ENCODE results near the gene FCRL5. TPM values are rescaled to one million over a fixed set of nuclear protein-coding genes. Genes with fewer than 3 reads are reported as not detected.

FCRL5 gene
- total RNA-seq, 1 experiment from 2014 or later = not detected

- no peak for DNase-seq
- Mint-ChIP-seq H3K9me3 (ENCODE audit: low read depth, unreplicated experiment) (no peaks in the 10 kb centered on the region), H3K27ac (ENCODE audit: unreplicated experiment) (no peak overlapping the region), H3K4me1 (ENCODE audit: low read depth, unreplicated experiment) (no peaks in the 10 kb centered on the region), H3K4me3 (ENCODE audit: low read depth, unreplicated experiment) (no peak overlapping the region), H3K36me3 (ENCODE audit: insufficient read depth, unreplicated experiment) (no peaks in the 10 kb centered on the region), H3K27me3 (ENCODE audit: unreplicated experiment) (peaks cover 13% of the 10 kb centered on the region)
- intact Hi-C loops (cut with micrococcal nuclease; ENCODE audit: unreplicated experiment) = no loop called here
- CTCF ChIA-PET = interaction anchor here (1.1 kb wide), 1 partner anchor 18 kb away, joined by 3 read pairs; no protein-coding TSS in a partner anchor
- BruUV-seq (replicated peaks) = no TSS peak
- no peak for TF ChIP-seq CTCF (IDR thresholded peaks at IDR 0.05; ENCODE audit: unreplicated experiment)
Observed at GRCh38 chr1:157523774-157524493, 28.4 kb downstream of the FCRL5 start.

GRCh38 chr1:157521056-157521455 is 31.3 kb downstream of the FCRL5 start:
- Mint-ChIP-seq H3K27ac (ENCODE audit: unreplicated experiment) (no peak overlapping the region), H3K27me3 (ENCODE audit: unreplicated experiment) (peaks cover 13% of the 10 kb centered on the region), H3K4me3 (ENCODE audit: low read depth, unreplicated experiment) (no peak overlapping the region), H3K9me3 (ENCODE audit: low read depth, unreplicated experiment) (no peaks in the 10 kb centered on the region), H3K4me1 (ENCODE audit: low read depth, unreplicated experiment) (no peaks in the 10 kb centered on the region), H3K36me3 (ENCODE audit: insufficient read depth, unreplicated experiment) (no peaks in the 10 kb centered on the region)
- CTCF ChIA-PET = no interaction called here
- no TSS peak for BruUV-seq (replicated peaks)
- no peak for DNase-seq
- TF ChIP-seq CTCF (IDR thresholded peaks at IDR 0.05; ENCODE audit: unreplicated experiment) = no peak
- intact Hi-C loops (cut with micrococcal nuclease; ENCODE audit: unreplicated experiment) = no loop called here

GRCh38 chr1:157520386-157520935 is 31.9 kb downstream of the FCRL5 start:
- CTCF ChIA-PET = no interaction called here

GRCh38 chr1:157519451-157519850 is 32.9 kb downstream of the FCRL5 start:
- Mint-ChIP-seq H3K4me3 (ENCODE audit: low read depth, unreplicated experiment) (no peak overlapping the region), H3K9me3 (ENCODE audit: low read depth, unreplicated experiment) (no peaks in the 10 kb centered on the region), H3K27ac (ENCODE audit: unreplicated experiment) (no peak overlapping the region), H3K36me3 (ENCODE audit: insufficient read depth, unreplicated experiment) (no peaks in the 10 kb centered on the region), H3K27me3 (ENCODE audit: unreplicated experiment) (peaks cover 13% of the 10 kb centered on the region), H3K4me1 (ENCODE audit: low read depth, unreplicated experiment) (no peaks in the 10 kb centered on the region)
- CTCF ChIA-PET = interaction anchor here (0.6 kb wide), 1 partner anchor 557 kb away, joined by 3 read pairs; no protein-coding TSS in a partner anchor
- no peak for TF ChIP-seq CTCF (IDR thresholded peaks at IDR 0.05; ENCODE audit: unreplicated experiment)
- DNase-seq = no peak
- no TSS peak for BruUV-seq (replicated peaks)
- intact Hi-C loops (cut with micrococcal nuclease; ENCODE audit: unreplicated experiment) = no loop called here

More at GRCh38 chr1:157520386-157520935, 31.9 kb downstream of the FCRL5 start:
- no peaks in the 10 kb centered on the region for H3K36me3 Mint-ChIP-seq (ENCODE audit: insufficient read depth, unreplicated experiment)
- BruUV-seq (replicated peaks) = no TSS peak
- no peak for TF ChIP-seq CTCF (IDR thresholded peaks at IDR 0.05; ENCODE audit: unreplicated experiment)
- DNase-seq = no peak
- intact Hi-C loops (cut with micrococcal nuclease; ENCODE audit: unreplicated experiment) = no loop called here
- no peak overlapping the region for H3K27ac Mint-ChIP-seq (ENCODE audit: unreplicated experiment)
- no peaks in the 10 kb centered on the region for H3K4me1 Mint-ChIP-seq (ENCODE audit: low read depth, unreplicated experiment)
- H3K27me3 Mint-ChIP-seq (ENCODE audit: unreplicated experiment) = peaks cover 13% of the 10 kb centered on the region
- no peak overlapping the region for H3K4me3 Mint-ChIP-seq (ENCODE audit: low read depth, unreplicated experiment)
- H3K9me3 Mint-ChIP-seq (ENCODE audit: low read depth, unreplicated experiment) = no peaks in the 10 kb centered on the region
